ENCODE results near the gene NCMAP. TPM values are rescaled to one million over a fixed set of nuclear protein-coding genes. Genes with fewer than 3 reads are reported as not detected.

NCMAP gene
- total RNA-seq, 1 experiment from 2014 or later = not detected

DNA sequence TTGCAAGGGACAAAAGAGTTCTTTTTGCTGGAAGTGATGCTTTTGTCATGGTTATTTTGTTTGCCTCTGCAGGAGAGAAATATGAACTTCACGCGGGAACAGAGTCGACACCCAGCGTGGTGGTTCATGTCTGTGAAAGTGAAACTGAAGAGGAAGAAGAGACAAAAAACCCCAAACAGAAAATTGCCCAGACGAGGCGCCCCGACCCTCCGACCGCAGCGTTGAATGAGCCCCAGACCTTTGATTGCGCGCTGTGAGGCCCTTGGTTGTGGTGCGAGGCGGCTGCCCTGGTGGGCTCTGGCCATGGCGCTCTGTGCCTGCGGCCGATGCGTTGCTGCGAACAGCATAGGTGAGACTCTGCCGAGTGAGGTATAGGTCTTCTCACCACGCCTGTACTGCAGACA, 20.9 kb upstream of the NCMAP start:
- H3K9me3 ChIP-seq (ENCODE audit: low read depth, low read length, poor library complexity, severe bottlenecking) = no peaks in the 10 kb centered on the region
- peaks cover 11% of the 10 kb centered on the region for H3K4me1 ChIP-seq (ENCODE audit: insufficient read depth, low read length, poor library complexity, severe bottlenecking)
- TF ChIP-seq, protein P1, sequence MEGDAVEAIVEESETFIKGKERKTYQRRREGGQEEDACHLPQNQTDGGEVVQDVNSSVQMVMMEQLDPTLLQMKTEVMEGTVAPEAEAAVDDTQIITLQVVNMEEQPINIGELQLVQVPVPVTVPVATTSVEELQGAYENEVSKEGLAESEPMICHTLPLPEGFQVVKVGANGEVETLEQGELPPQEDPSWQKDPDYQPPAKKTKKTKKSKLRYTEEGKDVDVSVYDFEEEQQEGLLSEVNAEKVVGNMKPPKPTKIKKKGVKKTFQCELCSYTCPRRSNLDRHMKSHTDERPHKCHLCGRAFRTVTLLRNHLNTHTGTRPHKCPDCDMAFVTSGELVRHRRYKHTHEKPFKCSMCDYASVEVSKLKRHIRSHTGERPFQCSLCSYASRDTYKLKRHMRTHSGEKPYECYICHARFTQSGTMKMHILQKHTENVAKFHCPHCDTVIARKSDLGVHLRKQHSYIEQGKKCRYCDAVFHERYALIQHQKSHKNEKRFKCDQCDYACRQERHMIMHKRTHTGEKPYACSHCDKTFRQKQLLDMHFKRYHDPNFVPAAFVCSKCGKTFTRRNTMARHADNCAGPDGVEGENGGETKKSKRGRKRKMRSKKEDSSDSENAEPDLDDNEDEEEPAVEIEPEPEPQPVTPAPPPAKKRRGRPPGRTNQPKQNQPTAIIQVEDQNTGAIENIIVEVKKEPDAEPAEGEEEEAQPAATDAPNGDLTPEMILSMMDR (conservative IDR thresholded peaks at IDR 0.05; ENCODE audit: low read depth, low read length) = no peak
- TF ChIP-seq EZH2 (IDR thresholded peaks at IDR 0.05; ENCODE audit: borderline replicate concordance, low read depth, low read length, poor library complexity, severe bottlenecking) = no peak
- H3K4me3 ChIP-seq (ENCODE audit: low read depth, low read length, poor library complexity, severe bottlenecking) = no peak overlapping the region
- DNase-seq (ENCODE audit: low spot score) = no peak
- H3K36me3 ChIP-seq (ENCODE audit: insufficient read depth, low read length, poor library complexity, severe bottlenecking) = no peaks in the 10 kb centered on the region
- no peak overlapping the region for H3K27ac ChIP-seq (ENCODE audit: low read depth, low read length, poor library complexity, severe bottlenecking)
- ChIA-PET CTCF (interaction anchor here (0.6 kb wide), 1 partner anchor 1872 kb away, joined by 3 read pairs; no protein-coding TSS in a partner anchor), POLR2A (ENCODE audit: low non-redundant PET) (no interaction called here)
- no peaks in the 10 kb centered on the region for H3K27me3 ChIP-seq (replicated peaks; ENCODE audit: insufficient read depth, low read depth, low read length, poor library complexity)
- intact Hi-C loops (cut with micrococcal nuclease; ENCODE audit: unreplicated experiment) = no loop called here
- BruUV-seq (replicated peaks) = no TSS peak

DNA sequence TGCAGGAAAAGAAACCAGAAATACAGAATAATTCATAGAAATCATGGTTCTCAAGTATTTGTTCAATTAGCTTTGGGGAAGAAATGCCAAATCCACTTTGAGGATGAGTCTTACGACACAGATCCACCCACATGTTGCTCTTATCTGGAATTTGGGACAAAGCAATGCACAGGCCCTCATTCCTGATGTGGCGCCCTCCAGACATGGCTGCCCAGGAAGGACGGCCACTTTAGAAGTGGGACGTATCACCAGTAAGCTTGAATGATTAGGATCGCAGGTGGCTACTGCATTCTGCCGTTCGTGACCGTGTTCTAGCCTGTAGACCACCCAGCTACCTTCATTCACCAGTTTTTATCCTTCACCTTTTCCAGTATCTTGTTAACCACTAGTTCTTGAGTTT, 20.1 kb upstream of the NCMAP start:
- H3K9me3 ChIP-seq (ENCODE audit: low read depth, low read length, poor library complexity, severe bottlenecking) = no peaks in the 10 kb centered on the region
- POLR2A ChIA-PET (ENCODE audit: low non-redundant PET) = no interaction called here
- no peak for TF ChIP-seq EZH2 (IDR thresholded peaks at IDR 0.05; ENCODE audit: borderline replicate concordance, low read depth, low read length, poor library complexity, severe bottlenecking)
- TF ChIP-seq, protein P1 (conservative IDR thresholded peaks at IDR 0.05; ENCODE audit: low read depth, low read length) = no peak
- no peak overlapping the region for H3K27ac ChIP-seq (ENCODE audit: low read depth, low read length, poor library complexity, severe bottlenecking)
- intact Hi-C loops (cut with micrococcal nuclease; ENCODE audit: unreplicated experiment) = no loop called here
- no peak overlapping the region for H3K4me3 ChIP-seq (ENCODE audit: low read depth, low read length, poor library complexity, severe bottlenecking)
- H3K4me1 ChIP-seq (ENCODE audit: insufficient read depth, low read length, poor library complexity, severe bottlenecking) = peaks cover 11% of the 10 kb centered on the region
- H3K27me3 ChIP-seq (replicated peaks; ENCODE audit: insufficient read depth, low read depth, low read length, poor library complexity) = no peaks in the 10 kb centered on the region
- DNase-seq (ENCODE audit: low spot score) = no peak
- no peaks in the 10 kb centered on the region for H3K36me3 ChIP-seq (ENCODE audit: insufficient read depth, low read length, poor library complexity, severe bottlenecking)
- CTCF ChIA-PET = no interaction called here
- BruUV-seq (replicated peaks) = no TSS peak

GRCh38 chr1:24536391-24536840, 19.5 kb upstream of the NCMAP start:
- intact Hi-C loops (cut with micrococcal nuclease; ENCODE audit: unreplicated experiment) = no loop called here
- no peak overlapping the region for H3K27ac ChIP-seq (ENCODE audit: low read depth, low read length, poor library complexity, severe bottlenecking)
- H3K9me3 ChIP-seq (ENCODE audit: low read depth, low read length, poor library complexity, severe bottlenecking) = no peaks in the 10 kb centered on the region
- H3K4me1 ChIP-seq (ENCODE audit: insufficient read depth, low read length, poor library complexity, severe bottlenecking) = peaks cover 11% of the 10 kb centered on the region
- H3K27me3 ChIP-seq (replicated peaks; ENCODE audit: insufficient read depth, low read depth, low read length, poor library complexity) = no peaks in the 10 kb centered on the region
- no peaks in the 10 kb centered on the region for H3K36me3 ChIP-seq (ENCODE audit: insufficient read depth, low read length, poor library complexity, severe bottlenecking)
- no TSS peak for BruUV-seq (replicated peaks)
- TF ChIP-seq, protein P1 (conservative IDR thresholded peaks at IDR 0.05; ENCODE audit: low read depth, low read length) = no peak
- TF ChIP-seq EZH2 (IDR thresholded peaks at IDR 0.05; ENCODE audit: borderline replicate concordance, low read depth, low read length, poor library complexity, severe bottlenecking) = no peak
- H3K4me3 ChIP-seq (ENCODE audit: low read depth, low read length, poor library complexity, severe bottlenecking) = no peak overlapping the region
- ChIA-PET POLR2A (ENCODE audit: low non-redundant PET) (no interaction called here), CTCF (no interaction called here)
- DNase-seq (ENCODE audit: low spot score) = peak; percentile 50
